OCI-LY1 (cell line): Measurements from ENCODE around the gene CLSTN2.

Source experiments
- H2AFZ ChIP-seq: fragments of 200-600 bp; sonication (generic), shearing (Covaris generic); 2 replicates; pipeline ENCODE4 v1.6.0; 2014; ENCODE audit warnings: antibody characterized with exemption, mild to moderate bottlenecking, low read length
- H3F3A ChIP-seq: fragments of 200-600 bp; sonication (generic), shearing (Covaris generic); 2 replicates; pipeline ENCODE4 v1.6.0; 2014; ENCODE audit warnings: mild to moderate bottlenecking, antibody characterized with exemption, low read length, moderate library complexity; ENCODE audit not compliant: insufficient read depth
- H3K27ac ChIP-seq: fragments of 200-600 bp; sonication (generic); 2 replicates; pipeline ENCODE4 v1.5.1; 2014; ENCODE audit warnings: low read length, mixed run types, mild to moderate bottlenecking, low read depth; ENCODE audit not compliant: poor library complexity, severe bottlenecking
- H3K27me3 ChIP-seq: fragments of 200-600 bp; sonication (generic); 2 replicates; pipeline ENCODE4 v1.6.0; 2014; ENCODE audit warnings: antibody characterized with exemption, mild to moderate bottlenecking, low read length, moderate library complexity; ENCODE audit not compliant: insufficient read depth
- H3K36me3 ChIP-seq: fragments of 200-600 bp; sonication (generic); 2 replicates; pipeline ENCODE4 v1.6.1; 2014; ENCODE audit warnings: mild to moderate bottlenecking, antibody characterized with exemption, low read length, moderate library complexity, mixed read lengths; ENCODE audit not compliant: insufficient read depth
- H3K4me1 ChIP-seq: fragments of 200-600 bp; sonication (generic); 2 replicates; pipeline ENCODE4 v1.5.1; 2014; ENCODE audit warnings: mild to moderate bottlenecking, low read length, moderate library complexity; ENCODE audit not compliant: insufficient read depth, severe bottlenecking
- H3K4me2 ChIP-seq: fragments of 200-600 bp; sonication (generic), shearing (Covaris generic); 2 replicates; pipeline ENCODE4 v1.6.1; 2014; ENCODE audit warnings: low read length
- H3K4me3 ChIP-seq: fragments of 200-600 bp; sonication (generic); 2 replicates; pipeline ENCODE4 v1.5.1; 2014; ENCODE audit warnings: low read length, low read depth, mild to moderate bottlenecking, mixed read lengths; ENCODE audit not compliant: poor library complexity, severe bottlenecking
- H3K79me2 ChIP-seq: fragments of 200-600 bp; shearing (Covaris generic); 2 replicates; pipeline ENCODE4 v1.6.1; 2016; ENCODE audit warnings: mixed run types, low read length, mixed read lengths; ENCODE audit not compliant: insufficient read depth
- H3K9ac ChIP-seq: fragments of 200-600 bp; sonication (generic), shearing (Covaris generic); 2 replicates; pipeline ENCODE4 v1.6.1; 2014; ENCODE audit warnings: mild to moderate bottlenecking, low read length, mixed read lengths
- H3K9me2 ChIP-seq: fragments of 200-600 bp; sonication (generic), shearing (Covaris generic); 2 replicates; pipeline ENCODE4 v1.6.1; 2014; ENCODE audit warnings: low read depth, mild to moderate bottlenecking, low read length, mixed read lengths
- H3K9me3 ChIP-seq: fragments of 200-600 bp; shearing (Covaris generic); 2 replicates; pipeline ENCODE4 v1.6.1; 2014; ENCODE audit warnings: low read length, mixed read lengths
- H4K20me1 ChIP-seq: fragments of 200-600 bp; sonication (generic), shearing (Covaris generic); 2 replicates; pipeline ENCODE4 v1.6.0; 2016; ENCODE audit warnings: mild to moderate bottlenecking, low read length; ENCODE audit not compliant: insufficient read depth
- EZH2 ChIP-seq: fragments of 200-600 bp; sonication (generic), shearing (Covaris generic); IDR thresholded peaks from 2 replicates; pipeline ENCODE4 v1.8.0; 2017; ENCODE audit warnings: borderline replicate concordance, mixed run types, mild to moderate bottlenecking, antibody characterized with exemption, low read length, moderate library complexity, mixed read lengths
- TF ChIP-seq, protein P1 (sequence below): fragments of 200-600 bp; sonication (generic), shearing (Covaris generic); IDR thresholded peaks from 2 replicates; pipeline ENCODE4 v1.5.1; 2017; ENCODE audit warnings: mild to moderate bottlenecking, antibody characterized with exemption, low read length, moderate library complexity, mixed read lengths

CLSTN2 gene

DNA sequence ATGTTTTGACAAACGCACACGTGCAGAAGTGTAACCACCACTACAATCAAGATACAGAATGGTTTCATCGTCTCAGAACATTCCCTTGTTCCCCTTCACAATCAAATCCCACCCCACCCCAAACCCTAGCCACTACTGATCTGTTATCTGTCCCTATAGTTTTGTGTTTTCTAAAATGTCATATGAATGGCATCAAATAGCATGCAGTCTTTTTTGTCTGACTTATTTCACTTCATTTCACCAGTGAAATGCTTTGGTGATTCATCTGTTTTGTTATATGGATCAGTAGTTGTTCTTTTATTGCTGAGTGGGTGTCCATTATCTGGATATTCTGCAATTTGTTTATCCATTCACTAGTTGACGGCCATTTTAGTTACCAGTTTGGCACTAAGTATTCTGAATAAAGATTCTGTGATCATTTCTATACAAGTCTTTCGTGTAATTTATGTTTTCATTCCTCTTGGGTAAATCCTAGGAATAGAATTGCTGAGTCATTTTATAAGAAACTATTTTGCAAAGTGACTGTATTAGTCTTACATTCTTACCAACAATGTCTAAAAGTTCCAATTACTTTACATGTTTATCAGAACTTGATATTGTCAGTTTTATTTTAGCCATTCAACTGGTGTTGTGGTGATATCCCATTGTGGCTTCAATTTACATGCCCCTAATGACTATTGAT lies 232.8 kb downstream of the CLSTN2 start:
- no peaks in the 10 kb centered on the region for H3K79me2 ChIP-seq
- TF ChIP-seq, protein P1, sequence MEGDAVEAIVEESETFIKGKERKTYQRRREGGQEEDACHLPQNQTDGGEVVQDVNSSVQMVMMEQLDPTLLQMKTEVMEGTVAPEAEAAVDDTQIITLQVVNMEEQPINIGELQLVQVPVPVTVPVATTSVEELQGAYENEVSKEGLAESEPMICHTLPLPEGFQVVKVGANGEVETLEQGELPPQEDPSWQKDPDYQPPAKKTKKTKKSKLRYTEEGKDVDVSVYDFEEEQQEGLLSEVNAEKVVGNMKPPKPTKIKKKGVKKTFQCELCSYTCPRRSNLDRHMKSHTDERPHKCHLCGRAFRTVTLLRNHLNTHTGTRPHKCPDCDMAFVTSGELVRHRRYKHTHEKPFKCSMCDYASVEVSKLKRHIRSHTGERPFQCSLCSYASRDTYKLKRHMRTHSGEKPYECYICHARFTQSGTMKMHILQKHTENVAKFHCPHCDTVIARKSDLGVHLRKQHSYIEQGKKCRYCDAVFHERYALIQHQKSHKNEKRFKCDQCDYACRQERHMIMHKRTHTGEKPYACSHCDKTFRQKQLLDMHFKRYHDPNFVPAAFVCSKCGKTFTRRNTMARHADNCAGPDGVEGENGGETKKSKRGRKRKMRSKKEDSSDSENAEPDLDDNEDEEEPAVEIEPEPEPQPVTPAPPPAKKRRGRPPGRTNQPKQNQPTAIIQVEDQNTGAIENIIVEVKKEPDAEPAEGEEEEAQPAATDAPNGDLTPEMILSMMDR: no peak
- TF ChIP-seq EZH2: no peak

DNA sequence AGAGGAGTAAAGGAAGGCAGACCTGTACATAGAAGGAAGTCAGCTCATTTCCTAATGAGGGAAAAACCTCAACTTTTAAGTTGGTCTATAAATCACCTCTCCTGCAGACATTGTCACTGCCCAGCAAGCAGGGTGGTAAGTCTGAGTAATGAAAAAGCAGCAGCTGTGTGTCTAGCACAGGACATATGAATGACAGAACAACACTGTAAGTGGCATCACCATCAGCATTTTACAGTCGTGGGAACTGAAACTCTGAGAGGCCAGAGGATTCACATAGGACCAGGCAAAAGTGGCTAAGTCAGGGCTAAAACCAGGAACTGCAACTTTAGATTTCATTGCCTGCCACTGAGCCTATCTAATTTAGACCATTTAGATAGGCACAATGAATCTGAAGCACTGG lies 235.6 kb downstream of the CLSTN2 start:
- no peak overlapping the region for H3K27ac ChIP-seq
- no peak for TF ChIP-seq EZH2
- TF ChIP-seq, protein P1: no peak
- H3K79me2 ChIP-seq: no peaks in the 10 kb centered on the region
- H3K9me3 ChIP-seq: no peaks in the 10 kb centered on the region
- H3K4me1 ChIP-seq: no peaks in the 10 kb centered on the region
- no peak overlapping the region for H2AFZ ChIP-seq
- H3K4me2 ChIP-seq: no peak overlapping the region
- H3K9ac ChIP-seq: no peak overlapping the region
- H3K36me3 ChIP-seq: no peaks in the 10 kb centered on the region
- no peaks in the 10 kb centered on the region for H3K9me2 ChIP-seq
- no peaks in the 10 kb centered on the region for H4K20me1 ChIP-seq
- no peak overlapping the region for H3K4me3 ChIP-seq
- no peaks in the 10 kb centered on the region for H3K27me3 ChIP-seq
- no peaks in the 10 kb centered on the region for H3F3A ChIP-seq

More for the DNA sequence above, 232.8 kb downstream of the CLSTN2 start:
- Histone ChIP-seq H3K4me2 (no peak overlapping the region), H3K9ac (no peak overlapping the region), H3K9me3 (no peaks in the 10 kb centered on the region), H3K4me1 (no peaks in the 10 kb centered on the region), H3K27me3 (no peaks in the 10 kb centered on the region), H3K9me2 (no peaks in the 10 kb centered on the region), H4K20me1 (no peaks in the 10 kb centered on the region), H3K36me3 (no peaks in the 10 kb centered on the region), H3F3A (no peaks in the 10 kb centered on the region), H3K27ac (no peak overlapping the region), H3K4me3 (no peak overlapping the region), H2AFZ (no peak overlapping the region)

DNA sequence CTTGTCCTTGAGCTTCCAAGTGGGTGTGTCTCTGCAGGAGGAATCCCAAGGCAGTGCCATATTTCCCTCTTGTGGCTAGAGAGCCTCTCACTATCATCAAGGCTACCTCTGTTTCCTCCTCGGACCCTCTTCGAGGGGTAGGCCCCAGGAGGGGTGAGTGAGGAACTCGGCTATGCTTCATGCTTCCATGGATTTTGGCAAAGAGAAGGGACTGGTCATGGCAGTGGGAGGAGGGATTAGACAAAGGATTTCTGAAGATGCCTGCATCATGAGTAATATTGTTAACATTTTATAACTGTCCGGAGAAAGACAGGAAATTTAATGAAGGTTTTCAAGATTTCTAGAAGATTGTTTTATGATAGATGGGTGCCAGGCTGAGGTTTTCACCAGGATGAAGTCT lies 241.5 kb downstream of the CLSTN2 start:
- H3K27me3 ChIP-seq: no peaks in the 10 kb centered on the region

More for the DNA sequence above, 241.5 kb downstream of the CLSTN2 start:
- no peak overlapping the region for H3K4me3 ChIP-seq
- TF ChIP-seq EZH2: no peak
- TF ChIP-seq, protein P1: no peak
- no peak overlapping the region for H3K27ac ChIP-seq
- H3K4me1 ChIP-seq: no peaks in the 10 kb centered on the region
- no peaks in the 10 kb centered on the region for H3K9me3 ChIP-seq
- H2AFZ ChIP-seq: no peak overlapping the region
- H3K79me2 ChIP-seq: no peaks in the 10 kb centered on the region
- no peak overlapping the region for H3K4me2 ChIP-seq
- no peaks in the 10 kb centered on the region for H3K9me2 ChIP-seq
- H3F3A ChIP-seq: no peaks in the 10 kb centered on the region
- no peaks in the 10 kb centered on the region for H4K20me1 ChIP-seq
- no peaks in the 10 kb centered on the region for H3K36me3 ChIP-seq
- H3K9ac ChIP-seq: no peak overlapping the region
